H1 (cell line): ENCODE measurements around the gene RNF187. TPM values are rescaled to one million over a fixed set of nuclear protein-coding genes. Genes with fewer than 3 reads are reported as not detected.

ENCODE experiments used
- CTCF ChIA-PET: fragments of 300-600 bp; sonication (Branson Sonifier 250); formaldehyde crosslinking; loops from one replicate; lab custom pipeline; 2021; ENCODE audit not compliant: partially characterized antibody; lab: Charles Lee
- POLR2A ChIA-PET: fragments of 300-600 bp; sonication (Branson Sonifier 250); formaldehyde crosslinking; loops from one replicate; lab custom pipeline; 2021; ENCODE audit warnings: inconsistent platforms; ENCODE audit not compliant: partially characterized antibody; lab: Charles Lee
- DNase-seq, 2 experiments: peaks; one replicate each; pipeline versions ENCODE4 v3.0.0 to v3.0.0-alpha.2; 2010 to 2022; ENCODE audit warnings: low spot score in 2 of 2, low read depth in 1 of 2, mixed read lengths in 1 of 2
- FAIRE-seq: peaks from 2 replicates; lab custom pipeline; 2011; peaks lifted over from hg19 to GRCh38; lab: Jason Lieb, UNC
- H2AFZ ChIP-seq: 2 replicates; pipeline ENCODE4 v1.8.1; 2012; ENCODE audit warnings: low read length, inconsistent platforms
- H2AK5ac ChIP-seq: 2 replicates; pipeline ENCODE4 v1.6.1; 2013; ENCODE audit warnings: low read depth, low read length
- H2BK120ac ChIP-seq: replicated peaks from 2 replicates; pipeline ENCODE3; 2013; ENCODE audit warnings: low read depth, low read length, inconsistent platforms
- H2BK12ac ChIP-seq: 2 replicates; pipeline ENCODE4 v1.6.1; 2013; ENCODE audit warnings: low read depth, low read length
- H2BK15ac ChIP-seq: 2 replicates; pipeline ENCODE4 v1.6.1; 2013; ENCODE audit warnings: low read length
- H2BK20ac ChIP-seq: 2 replicates; pipeline ENCODE4 v1.6.1; 2013; ENCODE audit warnings: low read length
- H2BK5ac ChIP-seq: 2 replicates; pipeline ENCODE4 v1.6.1; 2013; ENCODE audit warnings: low read depth, low read length
- H3K14ac ChIP-seq: 2 replicates; pipeline ENCODE4 v1.6.1; 2013; ENCODE audit warnings: inconsistent platforms; ENCODE audit not compliant: insufficient read length
- H3K18ac ChIP-seq: 2 replicates; pipeline ENCODE4 v1.6.1; 2013; ENCODE audit warnings: low read length; ENCODE audit errors: extremely low read depth
- H3K23ac ChIP-seq: 2 replicates; pipeline ENCODE4 v1.6.1; 2013; ENCODE audit warnings: inconsistent platforms; ENCODE audit not compliant: insufficient read length
- H3K23me2 ChIP-seq: 2 replicates; pipeline ENCODE4 v1.6.1; 2013; ENCODE audit warnings: low read depth, low read length
- H3K27ac ChIP-seq: 2 replicates; pipeline ENCODE4 v1.6.1; 2011; ENCODE audit warnings: low read depth, low read length, inconsistent platforms
- H3K27me3 ChIP-seq, 4 experiments: replicated peaks in 1 of 4; 1 replicate in 1 of 4; 2 replicates in 3 of 4; pipeline versions ENCODE4 v1.6.1 to v1.8.1; 2011 to 2013; ENCODE audit warnings: low read length in 3 of 4, mild to moderate bottlenecking in 3 of 4, inconsistent platforms in 2 of 4, mixed read lengths in 2 of 4, moderate library complexity in 1 of 4; ENCODE audit not compliant: control insufficient read depth in 3 of 4, insufficient read depth in 3 of 4; ENCODE audit errors: extremely low read depth in 1 of 4
- H3K36me3 ChIP-seq, 4 experiments: 2 replicates each; pipeline versions ENCODE4 v1.6.1 to v1.8.1; 2011 to 2013; ENCODE audit warnings: mild to moderate bottlenecking in 4 of 4, low read length in 3 of 4, moderate library complexity in 2 of 4, control low read depth in 1 of 4, inconsistent platforms in 1 of 4; ENCODE audit not compliant: insufficient read depth in 4 of 4, control insufficient read depth in 2 of 4
- H3K4ac ChIP-seq: replicated peaks from 2 replicates; pipeline ENCODE3; 2013; ENCODE audit warnings: low read length, low read depth, mixed read lengths, inconsistent platforms; ENCODE audit not compliant: insufficient read length
- H3K4me1 ChIP-seq, 4 experiments: replicated peaks in 1 of 4; 1 replicate in 1 of 4; 2 replicates in 3 of 4; pipeline versions ENCODE4 v1.6.1 to v1.8.1; 2011 to 2013; ENCODE audit warnings: low read length in 3 of 4, inconsistent platforms in 2 of 4, mixed read lengths in 1 of 4; ENCODE audit not compliant: insufficient read depth in 4 of 4, control insufficient read depth in 3 of 4
- H3K4me2 ChIP-seq, 2 experiments: 2 replicates each; pipeline versions ENCODE4 v1.6.1 to v1.8.1; 2011 to 2013; ENCODE audit warnings: low read depth in 2 of 2, low read length in 2 of 2, control low read depth in 1 of 2, inconsistent platforms in 1 of 2, mild to moderate bottlenecking in 1 of 2; ENCODE audit not compliant: insufficient read depth in 1 of 2
- H3K4me3 ChIP-seq, 4 experiments: fragments of 200-600, 300-600 bp in 1 of 4; sonication (generic), shearing (Covaris generic), sonication (Bioruptor Twin) in 1 of 4; 2 replicates each; pipeline versions ENCODE4 v1.5.1 to v1.8.1; 2011 to 2016; ENCODE audit warnings: low read length in 4 of 4, low read depth in 3 of 4, control low read depth in 2 of 4, inconsistent platforms in 2 of 4, mild to moderate bottlenecking in 2 of 4, mixed read lengths in 1 of 4, moderate library complexity in 1 of 4; ENCODE audit not compliant: insufficient read depth in 2 of 4; ENCODE audit errors: extremely low read depth in 1 of 4
- H3K56ac ChIP-seq: replicated peaks from 2 replicates; pipeline ENCODE3; 2013; ENCODE audit warnings: low read depth, mild to moderate bottlenecking, mixed read lengths, low read length, inconsistent platforms; ENCODE audit not compliant: insufficient read length
- H3K79me1 ChIP-seq: 2 replicates; pipeline ENCODE4 v1.6.1; 2013; ENCODE audit warnings: low read depth, low read length, control low read depth
- H3K79me2 ChIP-seq, 2 experiments: 2 replicates each; pipeline versions ENCODE4 v1.6.1 to v1.8.1; 2012 to 2013; ENCODE audit warnings: low read length in 2 of 2, mild to moderate bottlenecking in 2 of 2, inconsistent platforms in 1 of 2; ENCODE audit not compliant: insufficient read depth in 2 of 2, control insufficient read depth in 1 of 2
- H3K9ac ChIP-seq, 4 experiments: replicated peaks in 1 of 4; 1 replicate in 1 of 4; 2 replicates in 3 of 4; pipeline versions ENCODE4 v1.6.1 to v1.8.1; 2011 to 2013; ENCODE audit warnings: low read depth in 3 of 4, low read length in 3 of 4, control low read depth in 2 of 4, mild to moderate bottlenecking in 2 of 4, moderate library complexity in 2 of 4, inconsistent platforms in 1 of 4; ENCODE audit errors: extremely low read depth in 1 of 4
- H3K9me3 ChIP-seq, 2 experiments: 2 replicates each; pipeline versions ENCODE4 v1.6.1 to v1.8.1; 2012 to 2013; ENCODE audit warnings: mild to moderate bottlenecking in 2 of 2, moderate library complexity in 2 of 2, control low read depth in 1 of 2, inconsistent platforms in 1 of 2, low read depth in 1 of 2, low read length in 1 of 2, mixed read lengths in 1 of 2; ENCODE audit not compliant: insufficient read depth in 2 of 2
- H4K20me1 ChIP-seq, 2 experiments: replicated peaks in 1 of 2; 2 replicates each; pipeline versions ENCODE3 to v1.8.1; 2011 to 2013; ENCODE audit warnings: inconsistent platforms in 2 of 2, low read length in 2 of 2, mild to moderate bottlenecking in 1 of 2; ENCODE audit not compliant: insufficient read depth in 2 of 2, control insufficient read depth in 1 of 2
- H4K5ac ChIP-seq: 2 replicates; pipeline ENCODE4 v1.6.1; 2013; ENCODE audit warnings: low read length, low read depth, mixed read lengths, inconsistent platforms; ENCODE audit not compliant: insufficient read length
- H4K8ac ChIP-seq: 2 replicates; pipeline ENCODE4 v1.8.0; 2013; ENCODE audit warnings: mild to moderate bottlenecking, moderate library complexity, low read length, inconsistent platforms; ENCODE audit not compliant: insufficient read depth; ENCODE audit errors: extremely low read depth
- H4K91ac ChIP-seq: replicated peaks from 2 replicates; pipeline ENCODE3; 2013; ENCODE audit warnings: low read length, mixed read lengths, inconsistent platforms; ENCODE audit not compliant: insufficient read length
- ASH2L ChIP-seq: fragments of 200-600, 300-600 bp; sonication (generic); IDR thresholded peaks from one replicate; pipeline ENCODE4 v1.7.1; 2017; ENCODE audit warnings: low read length
- CHD1 ChIP-seq: IDR thresholded peaks from 2 replicates; pipeline ENCODE4 v1.6.1; 2012; ENCODE audit warnings: low read depth, low read length, improper control_type of control experiment
- CTCF ChIP-seq, 3 experiments: IDR thresholded peaks; 1 replicate in 2 of 3; 2 replicates in 1 of 3; pipeline versions ENCODE4 v1.5.1 to v1.6.1; 2011; ENCODE audit warnings: low read length in 3 of 3, mild to moderate bottlenecking in 3 of 3, inconsistent platforms in 2 of 3, low read depth in 1 of 3, moderate library complexity in 1 of 3; ENCODE audit not compliant: insufficient read depth in 1 of 3; ENCODE audit errors: control extremely low read depth in 1 of 3
- GTF2F1 ChIP-seq: IDR thresholded peaks from 2 replicates; pipeline ENCODE4 v1.6.1; 2012; ENCODE audit warnings: low read depth, low read length, improper control_type of control experiment, borderline replicate concordance
- JUND ChIP-seq: IDR thresholded peaks from 2 replicates; pipeline ENCODE4 v1.6.1; 2011; ENCODE audit warnings: mild to moderate bottlenecking, improper control_type of control experiment, low read length
- KDM5A ChIP-seq: fragments of 200-600 bp; IDR thresholded peaks from 2 replicates; pipeline ENCODE4 v1.7.1; 2012; ENCODE audit warnings: mild to moderate bottlenecking, low read length, inconsistent platforms, mixed read lengths
- RAD21 ChIP-seq, 2 experiments: IDR thresholded peaks in 1 of 2; conservative IDR thresholded peaks in 1 of 2; 2 replicates each; pipeline ENCODE4 v1.6.1; 2011; ENCODE audit warnings: low read depth in 2 of 2, low read length in 2 of 2, improper control_type of control experiment in 1 of 2, inconsistent platforms in 1 of 2, mild to moderate bottlenecking in 1 of 2, moderate library complexity in 1 of 2
- SIRT6 ChIP-seq: IDR thresholded peaks from one replicate; pipeline ENCODE4 v1.7.1; 2012; ENCODE audit warnings: low read length, inconsistent platforms
- WGBS, 2 experiments: shearing (Covaris generic) in 1 of 2; methylation state at CpG; one replicate each; pipeline versions ENCODE4 v1.1.6 to v1.1.7; 2013 to 2015; ENCODE audit warnings: low lambda C conversion rate in 2 of 2, mixed read lengths in 2 of 2, inconsistent platforms in 1 of 2, low coverage in 1 of 2, missing lambda C conversion rate in 1 of 2; ENCODE audit not compliant: insufficient replicate concordance in 2 of 2, insufficient coverage in 1 of 2, insufficient read length in 1 of 2; ENCODE audit errors: extremely low coverage in 1 of 2, missing lambda C conversion rate in 1 of 2; 5-methylcytosine and 5-hydroxymethylcytosine counted together
- polyA plus RNA-seq, 7 experiments: library from polyadenylated mRNA; depleted of rRNA in 3 of 7; stranded (reverse) in 5 of 7; unstranded in 2 of 7; fragments of >200 nt in 5 of 7; fragments of 200-250 nt in 2 of 7; gene quantifications; 1 replicate in 5 of 7; 2 replicates in 1 of 7; 4 replicates in 1 of 7; pipeline versions ENCODE4 v1.2.1 to v1.2.3, GENCODE V29; 2011 to 2013; ENCODE audit warnings: missing spikeins in 2 of 7, mixed read lengths in 2 of 7
- total RNA-seq: library from RNA; stranded (reverse); fragmentation: NEBNext Ultra II Directional; extraction: Animal tissue kit (Norgen Biotek cat#: 25700); gene quantifications from 2 replicates; pipeline ENCODE4 v1.2.1, GENCODE V29; 2021

The RNF187 gene
- total and polyA plus RNA-seq, 2 of the 8 experiments (the other 6 are each of a cell fraction or from before 2014, with no cell fraction given): 47.0 to 113 TPM

GRCh38 chr1:228515200-228515834 is 28.1 kb downstream of the RNF187 start:
- H3K9me3 ChIP-seq: no peaks in the 10 kb centered on the region
- H3K4me2 ChIP-seq: no peak overlapping the region
- no peaks in the 10 kb centered on the region for H3K79me1 ChIP-seq
- no peak overlapping the region for H2BK120ac ChIP-seq
- H3K36me3 ChIP-seq: no peaks in the 10 kb centered on the region
- H3K4me1 ChIP-seq: no peaks in the 10 kb centered on the region
- no peaks in the 10 kb centered on the region for H3K79me2 ChIP-seq
- H3K56ac ChIP-seq: no peak overlapping the region
- H2BK5ac ChIP-seq: no peak overlapping the region
- no peak overlapping the region for H3K4me3 ChIP-seq
- 44% methylated on average over 2 of the region's 2 CpGs; no CpG with 5 or more reads in 1 of the 2 experiments for WGBS, 2 experiments
- H2BK12ac ChIP-seq: no peak overlapping the region
- TF ChIP-seq RAD21 (IDR thresholded peaks at IDR 0.05 in 1 of 2, conservative IDR thresholded peaks at IDR 0.05 in 1 of 2; ENCODE audit: low read depth in 2 of 2, low read length in 2 of 2) (peak; percentile 87 to 90), CTCF (IDR thresholded peaks at IDR 0.05; ENCODE audit: control extremely low read depth in 1 of 3, insufficient read depth in 1 of 3, low read depth in 1 of 3, low read length in 3 of 3) (peak in 2 of 3 experiments; percentile 59 to 87; a peak in 3 of 4 replicates), ASH2L (no peak), GTF2F1 (no peak), SIRT6 (no peak), JUND (no peak), KDM5A (no peak), CHD1 (no peak)
- DNase-seq (no peak), FAIRE-seq (no peak)
- H3K18ac ChIP-seq: no peak overlapping the region
- H4K91ac ChIP-seq: no peak overlapping the region
- no peak overlapping the region for H3K27ac ChIP-seq
- H2AFZ ChIP-seq: no peak overlapping the region
- no peaks in the 10 kb centered on the region for H3K23me2 ChIP-seq
- H2AK5ac ChIP-seq: no peak overlapping the region
- ChIA-PET CTCF (interaction anchor here (0.8 to 9.2 kb wide), 22 partner anchors 11 to 516 kb away, joined by 3 to 66 read pairs (median 4); a partner anchor contains a TSS), POLR2A (interaction anchor here (0.5 to 1.6 kb wide), 5 partner anchors 18 to 70 kb away, joined by 3 to 8 read pairs (median 4); a partner anchor contains a TSS)
- no peak overlapping the region for H3K23ac ChIP-seq
- H2BK20ac ChIP-seq: no peak overlapping the region
- H3K27me3 ChIP-seq: peaks cover 0 to 48% (median 18%) of the 10 kb centered on the region in 4 experiments; a peak in 6 of 7 replicates
- H3K14ac ChIP-seq: no peak overlapping the region
- H4K8ac ChIP-seq: no peak overlapping the region
- H3K9ac ChIP-seq: no peak overlapping the region
- H4K5ac ChIP-seq: no peak overlapping the region
- no peak overlapping the region for H2BK15ac ChIP-seq
- peaks cover 0 to 2% of the 10 kb centered on the region in 2 experiments for H4K20me1 ChIP-seq
- no peak overlapping the region for H3K4ac ChIP-seq
